Memory B cell (primary cell): ENCODE data around the gene ZER1.
"Not testable (repeated sequence)": the region's sequence is repeated elsewhere in the genome, so short reads cannot be mapped to it uniquely, and the experiment has no call there.

ENCODE experiments used
- ATAC-seq: fragments of 150-1000 bp; cut with Tn5 transposase; 2 replicates; pipeline ENCODE4 v1.10.0; 2021; ENCODE audit warnings: low read depth, mild to moderate bottlenecking, moderate library complexity
- DNase-seq, 2 donors: peaks; one replicate each; pipeline ENCODE4 v3.0.0; 2022; ENCODE audit warnings: low spot score in 2 of 2
- H3K27ac Mint-ChIP-seq: one replicate; pipeline ENCODE4 v1.8.0; 2022; ENCODE audit warnings: mild to moderate bottlenecking, moderate library complexity, mixed read lengths
- H3K27me3 Mint-ChIP-seq: one replicate; pipeline ENCODE4 v1.8.0; 2022; ENCODE audit warnings: mixed read lengths
- H3K36me3 Mint-ChIP-seq: one replicate; pipeline ENCODE4 v1.8.0; 2022; ENCODE audit warnings: mild to moderate bottlenecking, mixed read lengths
- H3K4me1 Mint-ChIP-seq: one replicate; pipeline ENCODE4 v1.8.0; 2022; ENCODE audit warnings: mixed read lengths
- H3K4me3 Mint-ChIP-seq: one replicate; pipeline ENCODE4 v1.8.0; 2022; ENCODE audit warnings: mild to moderate bottlenecking, moderate library complexity, mixed read lengths
- H3K9me3 Mint-ChIP-seq: one replicate; pipeline ENCODE4 v1.8.0; 2022; ENCODE audit warnings: mixed read lengths

Gene ZER1

DNA sequence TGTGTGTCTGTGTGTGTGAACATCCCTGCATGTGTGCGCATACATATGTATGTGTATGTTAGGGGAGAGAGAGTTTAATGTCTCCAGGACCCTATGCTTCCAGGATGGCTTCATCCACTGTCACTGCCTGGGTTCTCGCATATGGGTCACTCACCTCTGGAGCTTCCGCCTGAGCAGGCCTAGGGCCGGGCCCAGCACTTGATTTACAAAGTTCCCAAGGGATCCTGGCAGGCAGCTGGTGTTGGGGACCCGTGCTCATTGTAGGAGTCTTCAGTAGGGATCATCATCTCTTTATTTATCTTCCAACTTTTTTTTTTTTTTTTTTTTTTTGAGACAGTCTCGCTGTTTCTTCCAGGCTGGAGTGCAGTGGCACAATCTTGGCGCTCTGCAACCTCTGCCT, 28.3 kb upstream of the ZER1 start:
- H3K27ac Mint-ChIP-seq = no peak overlapping the region
- H3K36me3 Mint-ChIP-seq = peaks cover 30% of the 10 kb centered on the region
- H3K4me1 Mint-ChIP-seq = no peaks in the 10 kb centered on the region
- no peak overlapping the region for H3K4me3 Mint-ChIP-seq
- DNase-seq (no peak), ATAC-seq (no peak)
- H3K27me3 Mint-ChIP-seq = no peaks in the 10 kb centered on the region
- no peaks in the 10 kb centered on the region for H3K9me3 Mint-ChIP-seq

DNA sequence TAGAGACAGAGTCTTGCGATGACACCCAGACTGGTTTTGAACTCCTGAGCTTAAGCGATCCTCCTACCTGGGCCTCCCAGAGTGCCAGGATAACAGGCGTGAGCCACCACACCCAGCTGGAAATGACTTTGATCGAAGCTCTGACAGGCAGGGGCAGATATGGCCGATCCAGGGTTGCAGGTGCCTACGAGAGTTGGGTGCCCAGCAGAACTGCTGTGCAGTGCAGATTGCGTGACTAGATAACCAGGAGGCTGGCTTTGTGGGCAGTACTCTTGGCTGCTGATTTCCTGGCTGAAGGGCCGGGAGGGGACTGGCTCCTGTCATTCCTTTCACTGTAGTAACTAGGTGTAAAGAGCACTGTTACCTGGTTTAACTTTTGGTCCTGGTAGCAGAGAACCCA, 27.2 kb upstream of the ZER1 start:
- Mint-ChIP-seq H3K27ac (no peak overlapping the region), H3K9me3 (no peaks in the 10 kb centered on the region), H3K36me3 (peaks cover 31% of the 10 kb centered on the region), H3K27me3 (no peaks in the 10 kb centered on the region), H3K4me3 (no peak overlapping the region), H3K4me1 (no peaks in the 10 kb centered on the region)
- DNase-seq (no peak), ATAC-seq (no peak)

DNA sequence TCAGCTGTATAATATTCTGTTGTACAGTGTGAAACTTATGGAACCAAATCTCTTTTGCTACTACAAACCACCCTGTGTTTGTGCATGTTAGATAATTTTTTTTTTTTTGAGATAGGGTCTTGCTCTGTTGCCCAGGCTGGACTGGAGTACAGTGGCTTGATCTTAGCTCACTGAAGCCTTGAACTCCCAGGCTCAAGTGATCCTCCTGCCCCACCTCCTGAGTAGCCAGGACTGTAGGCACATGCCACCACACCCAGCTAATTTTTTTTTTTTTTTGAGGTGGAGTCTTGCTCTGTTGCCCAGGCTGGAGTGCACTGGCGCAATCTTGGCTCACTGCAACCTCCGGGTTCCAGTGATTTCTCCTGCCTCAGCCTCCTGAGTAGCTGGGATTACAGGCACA, 23.2 kb upstream of the ZER1 start:
- H3K36me3 Mint-ChIP-seq = peaks cover 27% of the 10 kb centered on the region

GRCh38 chr9:128792978-128793686, 21.4 kb upstream of the ZER1 start:
- Mint-ChIP-seq H3K4me3 (no peak overlapping the region), H3K27me3 (no peaks in the 10 kb centered on the region), H3K36me3 (peaks cover 22% of the 10 kb centered on the region), H3K4me1 (no peaks in the 10 kb centered on the region), H3K27ac (no peak overlapping the region), H3K9me3 (no peaks in the 10 kb centered on the region)
- ATAC-seq = no peak
- no peak for DNase-seq

More for the DNA sequence above, 23.2 kb upstream of the ZER1 start:
- H3K9me3 Mint-ChIP-seq, H3K27ac Mint-ChIP-seq, DNase-seq, H3K4me3 Mint-ChIP-seq, H3K4me1 Mint-ChIP-seq, ATAC-seq, H3K27me3 Mint-ChIP-seq: not testable (repeated sequence)

DNA sequence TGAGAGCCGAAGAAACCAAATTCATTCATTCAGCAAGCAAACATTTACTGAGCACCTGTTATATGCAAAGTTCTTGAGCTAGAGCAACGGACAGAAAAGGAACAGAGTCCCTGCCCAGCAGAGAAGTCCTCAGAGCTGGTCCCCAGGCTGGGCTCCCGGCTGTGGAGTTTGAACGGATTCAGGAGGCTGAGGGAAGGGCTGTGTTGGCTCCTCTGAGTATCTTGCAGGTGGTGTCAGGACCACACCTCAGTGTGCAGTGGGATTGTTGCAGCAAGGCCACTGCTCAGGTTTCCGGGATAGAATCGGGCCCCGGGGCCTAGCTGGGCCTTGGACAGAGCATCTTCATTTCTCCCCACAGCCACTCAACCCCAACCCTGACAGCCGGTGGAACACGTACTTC, 20.4 kb upstream of the ZER1 start:
- DNase-seq (no peak), ATAC-seq (no peak)
- Mint-ChIP-seq H3K27me3 (no peaks in the 10 kb centered on the region), H3K4me1 (peaks cover 8% of the 10 kb centered on the region), H3K4me3 (no peak overlapping the region), H3K9me3 (no peaks in the 10 kb centered on the region), H3K36me3 (peaks cover 18% of the 10 kb centered on the region), H3K27ac (no peak overlapping the region)

DNA sequence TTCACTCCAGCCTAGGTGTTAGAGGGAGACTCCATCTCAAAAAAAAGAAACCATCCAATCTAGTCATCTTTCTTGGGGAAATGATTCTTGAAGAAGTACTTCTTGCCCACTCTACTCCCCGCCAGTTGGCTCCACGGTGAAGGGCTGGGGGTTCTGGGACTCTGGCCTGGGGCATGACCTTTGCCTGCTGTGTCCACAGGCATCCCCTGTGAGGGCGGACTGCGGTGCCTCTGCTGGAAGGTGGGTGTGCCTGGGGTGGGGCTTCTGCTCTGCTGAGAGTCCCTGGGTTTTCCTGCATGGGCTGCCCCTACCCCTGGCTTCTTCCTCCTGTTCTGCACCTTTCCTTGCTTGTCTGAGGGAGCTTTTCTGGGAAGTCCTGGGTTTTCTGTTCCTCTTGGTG, 18.8 kb upstream of the ZER1 start:
- ATAC-seq = no peak
- no peak overlapping the region for H3K27ac Mint-ChIP-seq
- peaks cover 17% of the 10 kb centered on the region for H3K36me3 Mint-ChIP-seq
- H3K27me3 Mint-ChIP-seq = no peaks in the 10 kb centered on the region
- DNase-seq = no peak
- H3K4me1 Mint-ChIP-seq = peaks cover 8% of the 10 kb centered on the region
- no peak overlapping the region for H3K4me3 Mint-ChIP-seq
- H3K9me3 Mint-ChIP-seq = no peaks in the 10 kb centered on the region

GRCh38 chr9:128788445-128788844, 16.7 kb upstream of the ZER1 start:
- ATAC-seq (no peak), DNase-seq (no peak)
- peaks cover 14% of the 10 kb centered on the region for H3K36me3 Mint-ChIP-seq
- peak overlapping the region; percentile 96 for H3K27ac Mint-ChIP-seq
- H3K4me3 Mint-ChIP-seq = peak overlapping the region; percentile 100
- H3K9me3 Mint-ChIP-seq = no peaks in the 10 kb centered on the region
- peaks cover 8% of the 10 kb centered on the region for H3K4me1 Mint-ChIP-seq
- H3K27me3 Mint-ChIP-seq = no peaks in the 10 kb centered on the region

GRCh38 chr9:128787659-128788058, 15.9 kb upstream of the ZER1 start:
- DNase-seq (no peak), ATAC-seq (no peak)
- peaks cover 8% of the 10 kb centered on the region for H3K36me3 Mint-ChIP-seq
- H3K27me3 Mint-ChIP-seq = no peaks in the 10 kb centered on the region
- peaks cover 12% of the 10 kb centered on the region for H3K4me1 Mint-ChIP-seq
- no peaks in the 10 kb centered on the region for H3K9me3 Mint-ChIP-seq
- peak overlapping the region; percentile 96 for H3K27ac Mint-ChIP-seq
- H3K4me3 Mint-ChIP-seq = peak overlapping the region; percentile 100

DNA sequence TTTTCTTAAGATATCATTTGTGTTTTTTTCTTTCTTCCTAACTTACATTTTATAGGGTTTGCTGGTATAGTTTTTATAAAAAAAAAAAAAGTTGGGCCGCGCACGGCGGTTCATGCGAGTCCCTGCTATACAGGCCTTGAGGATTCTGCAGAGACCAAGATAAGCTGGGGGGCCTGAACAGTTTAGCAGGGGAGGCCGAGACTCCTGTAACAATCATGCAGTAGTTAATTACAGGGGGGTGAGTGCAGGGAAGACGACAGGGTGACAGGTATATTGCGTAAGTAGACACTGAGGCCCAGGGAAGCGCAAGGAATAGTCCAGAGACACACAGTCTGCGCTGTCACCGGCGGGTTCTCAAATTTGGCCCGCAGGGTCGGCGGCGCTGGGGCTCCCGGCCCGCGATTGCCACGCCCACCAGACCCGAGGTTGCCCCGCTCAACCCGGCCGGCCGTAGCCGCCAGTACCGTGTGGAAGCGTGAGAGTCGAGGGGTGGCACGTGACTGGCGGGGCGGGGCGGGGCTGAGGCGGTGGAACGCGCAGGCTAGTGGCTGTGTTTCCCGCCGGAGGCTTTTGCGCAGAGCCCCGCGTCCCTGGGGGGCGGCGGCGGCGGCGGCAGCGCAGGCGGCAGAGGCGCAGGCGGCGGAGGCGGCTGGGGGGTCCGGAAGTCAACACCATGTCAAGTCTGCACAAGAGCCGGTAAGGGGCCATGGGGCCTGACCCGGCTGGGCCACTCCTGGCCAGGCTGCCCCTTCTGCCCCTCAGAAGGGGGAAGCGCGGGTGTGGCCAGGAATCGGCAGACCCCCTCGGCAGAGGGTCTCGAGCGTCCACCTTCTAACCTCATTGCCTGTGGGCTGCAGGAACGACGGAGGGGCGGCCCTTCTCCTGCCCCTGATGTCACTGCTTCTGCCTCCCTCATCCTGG, 15.2 kb upstream of the ZER1 start, which contains the start of gene TBC1D13:
Gene TBC1D13 (plus strand): TSS at position 573 of the 921 bp plus-strand sequence. CDS start 101 bp downstream, at position 674.
- Mint-ChIP-seq H3K4me3 (peak within 1 kb of the TSS; percentile 100), H3K27ac (peak within 1 kb of the TSS; percentile 96), H3K27me3 (no peaks in the 10 kb centered on the region)

DNA sequence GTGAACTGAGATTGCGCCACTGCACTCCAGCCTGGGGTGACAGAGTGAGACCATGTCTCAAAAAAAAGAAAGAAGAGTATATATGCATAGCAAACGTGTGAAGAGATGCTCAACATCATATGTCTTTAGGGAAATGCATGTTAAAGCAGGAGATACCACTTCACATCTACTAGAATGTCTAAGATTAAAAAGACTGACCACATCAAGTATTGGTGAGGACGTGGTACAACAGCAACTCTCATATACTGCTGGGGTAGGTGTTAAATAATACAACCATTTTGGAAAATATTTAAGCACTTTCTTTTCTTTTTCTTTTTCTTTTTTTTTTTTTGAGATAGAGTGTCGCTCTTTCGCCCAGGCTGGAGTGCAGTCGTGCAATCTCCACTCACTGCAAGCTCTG, 13.7 kb upstream of the ZER1 start:
- no peak for DNase-seq
- H3K4me3 Mint-ChIP-seq = no peak overlapping the region
- no peak for ATAC-seq
- no peaks in the 10 kb centered on the region for H3K27me3 Mint-ChIP-seq
- no peaks in the 10 kb centered on the region for H3K36me3 Mint-ChIP-seq
- H3K9me3 Mint-ChIP-seq = peaks cover 2% of the 10 kb centered on the region
- H3K4me1 Mint-ChIP-seq = peaks cover 15% of the 10 kb centered on the region
- no peak overlapping the region for H3K27ac Mint-ChIP-seq

More for the DNA sequence above, 15.2 kb upstream of the ZER1 start, which contains the start of gene TBC1D13:
- no peaks in the 10 kb centered on the region for H3K9me3 Mint-ChIP-seq
- peak; percentile 95 to 96 for DNase-seq
- peaks cover 12% of the 10 kb centered on the region for H3K4me1 Mint-ChIP-seq
- ATAC-seq = peak; percentile 93
- H3K36me3 Mint-ChIP-seq = peaks cover 6% of the 10 kb centered on the region

DNA sequence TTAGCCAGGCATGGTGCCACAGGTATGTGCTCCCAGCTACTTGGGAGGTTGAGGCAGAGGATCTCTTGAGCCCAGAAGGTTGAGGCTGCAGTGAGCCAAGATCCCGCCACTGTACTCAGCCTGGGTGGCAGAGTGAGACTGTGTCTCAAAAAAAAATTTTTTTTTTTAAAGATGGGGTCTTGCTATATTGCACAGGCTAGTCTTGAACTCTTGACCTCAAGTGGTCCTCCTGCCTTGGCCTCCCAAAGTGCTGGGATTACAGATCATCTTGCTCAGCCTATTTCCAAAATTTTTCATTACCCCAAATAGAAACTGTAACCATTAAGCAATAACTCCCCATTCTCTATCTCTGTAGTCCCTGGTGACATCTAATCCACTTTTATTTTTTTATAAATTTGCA, 10.9 kb upstream of the ZER1 start:
- Mint-ChIP-seq H3K36me3 (no peaks in the 10 kb centered on the region), H3K4me3 (no peak overlapping the region), H3K27me3 (no peaks in the 10 kb centered on the region), H3K9me3 (peaks cover 2% of the 10 kb centered on the region), H3K4me1 (peaks cover 10% of the 10 kb centered on the region), H3K27ac (no peak overlapping the region)
- ATAC-seq (no peak), DNase-seq (no peak)

- Mint-ChIP-seq H3K9me3 (peaks cover 2% of the 10 kb centered on the region), H3K36me3 (no peaks in the 10 kb centered on the region), H3K4me3 (no peak overlapping the region), H3K4me1 (peaks cover 7% of the 10 kb centered on the region), H3K27me3 (no peaks in the 10 kb centered on the region), H3K27ac (no peak overlapping the region)
- DNase-seq (no peak), ATAC-seq (peak; percentile 29)
Measured at GRCh38 chr9:128781187-128782070, 9.7 kb upstream of the ZER1 start.

DNA sequence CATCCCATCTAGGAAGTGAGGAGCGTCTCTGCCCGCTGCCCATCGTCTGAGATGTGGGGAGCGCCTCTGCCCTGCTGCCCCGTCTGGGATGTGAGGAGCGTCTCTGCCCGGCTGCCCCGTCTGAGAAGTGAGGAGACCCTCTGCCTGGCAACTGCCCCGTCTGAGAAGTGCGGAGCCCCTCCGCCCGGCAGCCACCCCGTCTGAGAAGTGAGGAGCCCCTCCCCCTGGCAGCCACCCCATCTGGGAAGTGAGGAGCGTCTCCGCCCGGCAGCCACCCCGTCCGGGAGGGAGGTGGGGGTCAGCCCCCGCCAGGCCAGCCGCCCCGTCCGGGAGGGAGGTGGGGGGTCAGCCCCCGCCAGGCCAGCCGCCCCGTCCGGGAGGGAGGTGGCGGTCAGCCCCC, 8.4 kb upstream of the ZER1 start:
- H3K27ac Mint-ChIP-seq, H3K36me3 Mint-ChIP-seq, H3K4me3 Mint-ChIP-seq, ATAC-seq, DNase-seq, H3K9me3 Mint-ChIP-seq, H3K4me1 Mint-ChIP-seq, H3K27me3 Mint-ChIP-seq: not testable (repeated sequence)
